Stimulated activated CD8-positive, alpha-beta memory T cell treated with anti-CD3 and anti-CD28 coated beads, Interleukin-12 subunit alpha, Interleukin-12 subunit beta, amount 100 ng/mL, for 1 hour (primary cell): ENCODE data around the gene INO80D.
"Not testable (repeated sequence)": the region's sequence is repeated elsewhere in the genome, so short reads cannot be mapped to it uniquely, and the experiment has no call there.

Source experiments
- DNase-seq: peaks from one replicate; pipeline ENCODE4 v3.0.0-alpha.2; 2020; ENCODE audit warnings: low read depth

Gene INO80D, protein sequence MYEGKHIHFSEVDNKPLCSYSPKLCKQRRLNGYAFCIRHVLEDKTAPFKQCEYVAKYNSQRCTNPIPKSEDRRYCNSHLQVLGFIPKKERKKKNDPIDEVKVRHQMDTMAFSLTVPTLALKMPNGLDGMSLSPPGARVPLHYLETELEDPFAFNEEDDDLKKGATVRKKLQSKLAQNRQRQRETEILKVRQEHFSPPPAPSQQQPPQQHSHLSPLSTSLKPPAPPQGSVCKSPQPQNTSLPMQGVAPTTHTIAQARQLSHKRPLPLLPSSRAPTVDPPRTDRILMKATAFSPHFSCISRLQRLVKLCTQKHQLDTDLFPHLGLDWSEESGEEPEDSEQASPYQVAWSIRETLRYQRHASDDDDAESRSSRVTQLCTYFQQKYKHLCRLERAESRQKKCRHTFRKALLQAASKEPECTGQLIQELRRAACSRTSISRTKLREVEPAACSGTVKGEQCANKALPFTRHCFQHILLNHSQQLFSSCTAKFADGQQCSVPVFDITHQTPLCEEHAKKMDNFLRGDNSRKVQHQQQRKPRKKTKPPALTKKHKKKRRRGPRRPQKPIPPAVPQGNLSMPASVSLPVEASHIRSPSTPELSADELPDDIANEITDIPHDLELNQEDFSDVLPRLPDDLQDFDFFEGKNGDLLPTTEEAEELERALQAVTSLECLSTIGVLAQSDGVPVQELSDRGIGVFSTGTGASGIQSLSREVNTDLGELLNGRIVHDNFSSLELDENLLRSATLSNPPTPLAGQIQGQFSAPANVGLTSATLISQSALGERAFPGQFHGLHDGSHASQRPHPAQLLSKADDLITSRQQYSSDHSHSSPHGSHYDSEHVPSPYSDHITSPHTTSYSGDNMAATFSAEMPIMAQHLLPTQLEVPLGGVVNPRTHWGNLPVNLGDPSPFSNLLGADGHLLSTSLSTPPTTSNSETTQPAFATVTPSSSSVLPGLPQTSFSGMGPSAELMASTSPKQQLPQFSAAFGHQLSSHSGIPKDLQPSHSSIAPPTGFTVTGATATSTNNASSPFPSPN

DNA sequence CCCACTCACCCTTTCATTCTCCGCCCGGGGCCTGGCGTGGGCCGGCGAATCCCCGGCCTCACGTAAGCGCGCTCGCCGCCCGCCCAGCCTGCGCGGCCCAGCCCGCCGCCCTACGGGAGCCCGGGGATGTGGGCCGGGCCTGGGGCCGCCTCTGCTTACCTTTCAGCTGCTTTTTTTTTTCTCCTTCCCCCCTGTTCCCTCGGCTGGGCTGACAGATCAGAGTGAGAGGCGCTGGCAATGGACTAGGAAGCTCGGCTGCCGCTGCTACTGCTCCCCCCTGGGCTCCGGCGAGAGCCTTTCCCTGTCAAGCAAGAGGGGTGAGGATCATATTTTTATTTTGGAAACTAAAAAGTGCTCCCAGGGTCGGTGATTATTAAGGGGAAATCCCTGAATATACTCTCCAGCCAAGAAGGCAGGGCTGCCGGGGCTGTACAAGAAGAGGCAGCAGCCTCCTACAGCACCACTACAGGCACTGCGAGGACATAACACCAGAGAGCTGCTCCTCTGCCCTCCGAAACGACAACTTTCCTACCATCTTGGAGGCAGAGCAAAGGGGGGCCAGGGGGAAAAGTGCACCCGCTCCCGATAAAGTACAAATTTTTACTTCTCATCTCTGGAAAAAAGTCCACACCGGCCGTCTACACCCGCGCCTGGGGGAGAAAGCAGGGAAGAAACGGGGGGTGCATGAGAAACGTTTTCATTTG is at the start of gene INO80D:
Gene INO80D (minus strand): TSS at position 433 of the 704 bp plus-strand sequence. CDS start 23,158 bp downstream, outside the sequence.
- DNase-seq, result peak; percentile 62

DNA sequence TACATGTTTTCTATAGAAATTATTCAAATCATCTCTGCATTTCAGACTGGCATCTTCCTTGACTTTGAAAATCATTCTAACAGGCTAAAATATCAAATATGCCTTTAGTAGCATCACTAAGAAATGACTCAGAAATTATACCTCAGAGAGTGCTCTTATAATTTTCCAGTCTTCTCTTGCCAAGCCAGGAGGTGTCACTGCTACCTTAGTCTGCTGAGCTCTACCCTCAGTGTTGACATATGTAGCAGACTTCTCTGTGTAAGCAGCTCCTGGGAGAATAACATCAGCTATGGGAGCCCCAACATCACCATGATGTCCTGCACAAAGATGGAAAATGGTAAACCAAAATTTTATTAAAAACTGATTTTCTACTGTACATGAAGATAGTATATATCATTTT is 41.7 kb upstream of the INO80D start:
- DNase-seq, result no peak

DNA sequence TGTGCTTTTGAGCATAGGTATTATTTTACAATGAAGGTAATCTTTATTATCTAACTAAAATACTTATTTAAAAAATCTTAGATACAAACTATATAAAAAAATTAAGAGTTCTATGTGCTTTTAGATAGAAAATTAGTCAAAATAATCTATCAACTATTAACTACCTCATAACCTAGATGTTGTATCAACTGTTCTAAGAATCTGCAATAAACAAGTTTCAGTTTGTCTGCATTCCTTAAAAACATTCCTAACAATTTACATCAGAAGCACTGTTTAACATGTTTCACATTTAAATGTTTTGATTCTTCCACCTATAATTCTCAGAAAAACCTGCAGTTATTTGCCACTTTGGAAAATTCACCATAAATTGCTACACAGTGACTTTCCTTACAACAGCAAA is 39.9 kb upstream of the INO80D start:
- no peak for DNase-seq

DNA sequence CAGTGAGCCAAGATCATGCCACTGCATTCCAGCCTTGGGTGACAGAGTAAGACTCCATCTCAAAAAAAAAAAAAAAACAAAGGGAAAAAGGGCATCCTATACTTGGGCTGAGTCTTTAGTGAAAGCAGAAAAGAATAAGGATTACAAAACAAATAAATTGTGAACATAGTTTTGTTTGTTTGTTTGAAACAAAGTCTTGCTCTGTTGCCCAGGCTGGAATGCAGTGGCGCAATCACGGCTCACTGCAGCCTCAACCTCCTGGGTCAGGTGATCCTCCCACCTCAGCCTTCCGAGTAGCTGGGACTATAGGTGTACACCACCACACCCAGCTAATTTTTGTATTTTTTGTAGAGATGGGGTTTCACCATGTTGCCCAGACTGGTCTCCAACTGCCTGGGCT is 36.6 kb upstream of the INO80D start:
- DNase-seq, result not testable (repeated sequence)

DNA sequence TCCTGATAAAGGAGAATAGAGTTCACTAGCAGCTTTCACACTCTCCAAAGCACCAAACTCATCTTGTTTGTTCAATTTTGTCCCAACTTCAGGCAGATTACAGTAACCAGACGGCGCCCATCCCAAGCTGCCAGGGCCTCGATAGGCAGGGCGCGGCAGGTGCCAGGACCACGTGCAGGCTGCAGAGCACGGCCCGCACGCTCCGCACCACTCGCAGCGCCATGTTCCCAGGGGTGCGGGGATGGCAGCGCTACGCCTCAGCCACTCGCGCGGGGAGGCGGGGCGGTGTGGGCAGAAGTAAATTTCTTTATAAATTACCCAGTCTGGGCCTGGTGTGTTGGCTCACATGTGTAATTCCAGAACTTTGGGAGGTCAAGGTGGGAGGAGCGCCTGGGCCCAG is 30.3 kb upstream of the INO80D start:
- DNase-seq, result no peak

DNA sequence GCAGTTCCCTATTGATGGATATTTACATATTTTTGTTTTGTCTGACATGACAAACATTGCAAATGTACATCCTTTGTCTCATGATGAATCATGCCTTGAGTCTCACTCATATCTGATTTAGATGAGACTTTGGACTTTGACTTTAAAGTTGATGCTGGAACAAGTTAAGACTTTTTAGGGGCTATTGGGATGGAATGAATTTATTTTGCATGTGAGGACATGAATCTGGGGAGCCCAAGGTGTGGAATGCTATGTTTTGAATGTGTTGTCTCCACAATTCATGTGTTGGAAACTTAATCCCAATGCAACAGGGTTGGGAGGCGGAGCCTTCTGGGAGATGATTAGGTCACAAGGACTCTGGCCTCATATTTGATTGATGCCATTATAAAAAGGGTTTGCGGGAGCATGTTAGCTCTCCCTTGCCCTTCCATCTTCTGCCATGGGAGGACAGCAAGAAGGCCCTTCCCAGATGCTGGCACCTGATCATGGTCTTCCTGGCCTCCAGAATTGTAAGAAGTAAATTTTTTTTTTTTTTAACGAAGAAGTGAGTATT is 29.1 kb upstream of the INO80D start:
- no peak for DNase-seq

DNA sequence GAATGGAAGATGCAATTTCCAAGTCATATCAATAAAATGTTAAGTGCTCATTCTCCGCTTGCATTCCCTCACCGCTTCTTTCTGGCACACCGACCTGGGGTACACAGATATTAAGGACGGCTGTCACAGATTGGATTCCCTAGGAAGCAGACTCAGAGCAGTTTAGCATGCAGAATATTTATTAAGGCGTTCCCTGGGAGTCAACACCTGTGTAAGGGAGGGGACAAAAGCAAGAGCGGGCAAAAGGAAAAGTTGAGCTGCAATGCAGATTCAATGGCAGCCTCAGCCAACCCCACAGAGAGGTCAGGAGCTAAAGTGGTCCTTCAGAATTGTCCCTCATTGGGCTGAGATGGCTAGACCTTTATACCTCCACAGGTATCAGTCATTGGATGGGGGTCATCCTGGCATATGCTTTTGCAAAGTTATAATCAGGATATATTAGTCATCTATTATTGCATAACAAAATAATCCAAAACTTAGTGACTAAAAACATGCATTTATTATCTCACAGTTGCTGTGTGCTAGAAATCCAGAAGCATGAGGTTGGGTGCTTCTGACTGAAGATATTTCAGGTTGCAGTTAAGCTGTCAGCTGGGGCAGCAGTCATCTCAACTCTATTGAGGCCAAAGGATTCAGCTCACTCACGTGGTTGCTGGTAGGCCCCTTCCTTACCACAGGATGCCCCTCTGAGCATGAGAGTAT is 27.0 kb upstream of the INO80D start:
- no peak for DNase-seq

DNA sequence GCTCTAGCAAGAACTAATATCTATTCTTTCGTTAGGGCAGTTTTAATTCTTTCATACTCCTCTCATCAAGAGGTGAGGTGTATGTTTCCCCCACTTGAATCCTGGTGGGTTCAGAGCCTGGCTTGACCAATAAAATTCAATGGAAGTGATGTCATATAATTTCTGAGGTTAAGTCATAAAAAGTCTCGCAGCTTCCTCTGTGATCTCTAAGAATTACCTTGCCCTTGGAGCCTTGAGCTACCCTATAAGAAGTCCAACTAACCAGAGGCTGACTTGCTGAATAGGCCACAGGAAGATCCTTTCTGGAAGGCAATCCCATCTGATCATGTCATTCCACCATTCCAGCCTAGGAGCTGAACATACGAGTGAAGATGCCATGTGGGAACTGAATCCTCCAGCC is 26.1 kb upstream of the INO80D start:
- no peak for DNase-seq

DNA sequence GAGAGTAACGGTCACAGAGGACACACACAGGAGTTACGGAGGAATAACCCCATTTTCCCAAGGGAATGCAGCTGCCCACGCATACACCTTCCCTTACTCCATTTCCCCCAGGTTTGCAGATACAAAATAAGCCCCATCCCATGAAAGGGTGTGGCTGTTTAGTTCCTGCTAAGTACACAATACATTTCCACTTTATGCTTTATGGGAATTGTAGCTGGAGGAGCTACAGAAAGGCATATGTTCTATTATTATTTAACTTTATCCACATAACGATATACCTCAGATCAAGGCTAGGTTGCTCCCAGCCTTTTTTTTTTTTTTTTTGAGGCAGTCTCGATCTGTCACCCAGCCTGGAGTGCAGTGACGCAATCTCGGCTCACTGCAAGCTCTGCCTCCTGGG is 22.7 kb upstream of the INO80D start:
- DNase-seq, result no peak

DNA sequence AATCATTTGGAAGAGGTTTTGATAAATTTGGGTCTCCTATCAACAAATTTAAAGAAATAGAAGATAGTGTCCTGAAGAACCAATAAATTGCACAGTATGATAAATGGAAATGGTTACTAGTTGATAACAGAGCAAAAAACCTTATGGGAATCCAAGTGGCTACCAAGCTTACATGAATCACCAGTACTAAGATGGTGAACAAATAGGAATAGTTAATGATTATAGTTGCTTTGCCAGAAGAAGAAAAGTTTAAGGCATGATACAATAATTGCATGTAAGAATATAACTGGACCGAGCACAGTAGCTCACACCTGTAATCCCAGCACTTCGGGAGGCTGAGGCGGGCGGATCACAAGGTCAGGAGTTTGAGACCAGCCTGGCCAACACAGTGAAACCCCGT is 19.6 kb upstream of the INO80D start:
- DNase-seq, result no peak

DNA sequence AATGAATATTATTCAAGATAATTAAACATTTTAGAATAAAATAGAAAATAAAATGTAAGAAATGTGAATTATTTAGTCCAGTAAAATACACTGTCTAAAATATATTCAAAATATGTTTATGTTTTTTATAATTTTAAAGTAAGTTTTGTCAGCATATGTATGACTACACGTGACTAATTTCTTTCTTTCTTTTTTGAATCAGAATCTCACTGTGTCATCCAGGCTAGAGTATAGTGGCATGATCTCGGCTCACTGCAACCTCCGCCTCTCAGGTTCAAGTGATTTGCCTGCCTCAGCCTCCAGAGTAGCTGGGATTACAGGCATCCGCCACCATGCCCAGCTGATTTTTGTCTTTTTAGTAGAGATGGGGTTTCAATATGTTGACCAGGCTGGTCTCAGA is 19.1 kb upstream of the INO80D start:
- DNase-seq, result no peak

DNA sequence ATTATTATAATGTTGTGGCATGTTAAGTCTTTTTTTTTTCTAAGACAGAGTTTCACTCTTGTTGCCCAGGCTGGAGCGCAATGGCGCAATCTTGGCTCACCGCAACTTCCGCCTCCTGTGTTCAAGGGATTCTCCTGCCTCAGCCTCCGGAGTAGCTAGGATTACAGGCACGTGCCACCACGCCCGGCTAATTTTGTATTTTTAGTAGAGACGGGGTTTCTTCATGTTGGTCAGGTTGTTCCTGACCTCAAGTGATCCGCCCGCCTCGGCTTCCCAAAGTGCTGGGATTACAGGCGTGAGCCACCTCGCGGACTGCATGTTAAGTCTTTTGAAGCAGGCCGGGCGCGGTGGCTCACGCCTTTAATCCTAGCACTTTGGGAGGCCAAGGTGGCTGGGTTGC is 12.9 kb upstream of the INO80D start:
- not testable (repeated sequence) for DNase-seq

DNA sequence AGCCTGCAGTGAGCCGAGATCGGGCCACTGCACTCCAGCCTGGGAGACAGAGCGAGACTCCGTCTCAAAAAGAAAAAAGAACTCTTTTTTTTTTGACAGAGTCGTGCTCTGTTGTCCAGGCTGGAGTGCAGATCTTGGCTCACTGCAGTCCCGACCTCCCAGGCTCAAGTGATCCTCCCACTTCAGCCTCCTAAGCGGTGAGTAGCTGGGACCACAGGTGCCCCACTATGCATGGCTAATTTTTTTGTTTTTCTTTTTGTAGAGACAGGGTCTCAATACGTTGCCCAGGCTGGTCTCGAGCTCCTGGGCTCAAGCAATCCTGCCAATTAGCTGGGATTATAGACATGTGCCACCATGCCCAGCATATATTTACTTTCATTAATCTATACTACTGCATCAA is 12.5 kb upstream of the INO80D start:
- DNase-seq, result no peak

DNA sequence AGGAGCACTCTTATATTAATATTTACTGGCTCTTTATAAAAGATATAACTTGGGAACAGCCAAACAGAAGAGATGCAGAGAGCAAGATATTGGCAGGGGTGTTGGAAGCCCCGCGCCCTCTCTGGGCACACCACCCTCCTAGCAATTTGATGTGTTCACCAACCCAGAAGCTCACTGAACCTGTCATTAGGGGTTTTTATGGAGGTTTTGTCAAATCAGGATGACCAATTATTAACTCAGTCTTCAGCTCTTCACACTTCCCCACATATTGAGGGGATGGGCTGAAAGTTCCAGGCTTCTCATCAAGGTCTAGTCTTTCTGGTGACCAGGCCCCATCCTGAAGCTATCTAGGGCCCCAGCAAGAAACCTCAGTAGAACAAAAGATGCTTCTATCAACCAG is 10.9 kb upstream of the INO80D start:
- DNase-seq, result no peak

DNA sequence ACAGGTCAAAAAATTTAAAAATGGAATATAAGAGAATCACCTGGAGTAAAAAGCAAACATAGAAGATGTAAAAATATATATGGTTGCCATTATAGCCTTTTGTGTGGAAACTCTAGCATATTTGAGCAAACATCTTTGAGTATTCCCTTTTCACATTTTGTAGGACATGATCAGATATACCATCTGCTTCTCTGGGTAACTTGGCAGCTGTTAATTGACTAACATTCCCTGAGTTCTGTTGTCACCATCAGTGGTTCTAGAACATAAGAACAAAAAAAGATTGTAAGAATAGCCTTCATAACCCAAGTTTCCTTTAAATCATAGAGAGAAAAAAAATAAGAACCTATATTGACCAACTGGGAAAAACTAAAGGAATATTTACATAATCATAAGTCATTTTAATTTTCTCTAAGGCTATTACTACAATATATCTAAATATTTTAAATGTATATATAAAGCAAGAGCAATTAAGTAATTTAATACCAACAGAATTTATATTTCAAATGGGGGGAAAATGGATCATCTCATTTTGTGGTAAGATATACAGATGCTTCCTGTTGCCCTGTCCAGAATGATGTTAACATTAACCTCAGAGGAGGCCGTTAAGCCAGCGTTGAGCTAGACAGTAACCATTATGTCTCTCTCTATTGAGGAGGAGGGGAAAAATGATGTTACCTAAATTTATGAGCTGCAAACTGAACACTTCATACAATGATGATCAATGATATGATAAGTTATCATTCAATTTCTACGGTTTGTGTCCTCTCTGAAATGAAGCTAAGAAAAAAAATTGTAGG is 9.8 kb upstream of the INO80D start:
- DNase-seq, result no peak

DNA sequence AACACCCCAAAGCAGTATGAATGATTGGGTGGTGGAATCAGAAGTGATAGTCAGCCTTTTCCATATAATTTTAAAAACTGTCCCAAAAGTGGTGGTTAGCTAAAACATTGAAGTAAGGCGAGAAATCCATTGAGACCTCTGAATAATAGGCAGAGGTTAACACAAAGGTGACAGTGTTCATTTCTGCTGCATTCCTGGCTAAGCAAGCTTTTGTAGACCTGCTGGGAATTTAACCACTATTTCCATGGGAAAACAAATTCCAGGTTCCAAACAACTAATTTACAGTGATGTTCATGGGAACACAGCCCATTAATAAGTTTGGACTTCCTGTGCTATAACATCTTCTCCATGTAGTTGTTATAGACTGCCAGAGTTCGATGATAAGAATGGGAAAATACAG is 6.3 kb upstream of the INO80D start:
- no peak for DNase-seq

DNA sequence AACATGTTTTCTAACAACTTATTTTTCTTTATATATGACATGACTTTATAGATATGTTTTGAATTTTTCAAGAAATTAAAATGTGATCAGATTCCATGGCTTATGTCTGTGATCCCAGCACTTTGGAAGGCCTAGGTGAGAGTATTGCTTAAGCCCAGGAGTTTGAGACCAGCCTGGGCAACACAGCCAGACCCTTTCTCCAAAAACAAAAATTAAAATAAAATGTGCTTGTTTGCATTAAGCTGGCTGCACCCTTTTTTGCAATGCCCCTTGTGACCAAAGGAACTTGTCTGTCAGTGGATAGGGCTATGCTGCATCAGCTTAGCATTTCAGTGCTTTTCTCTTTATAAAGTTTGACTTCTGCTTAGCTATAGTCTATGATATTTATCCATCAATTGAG is 2.3 kb upstream of the INO80D start:
- no peak for DNase-seq

DNA sequence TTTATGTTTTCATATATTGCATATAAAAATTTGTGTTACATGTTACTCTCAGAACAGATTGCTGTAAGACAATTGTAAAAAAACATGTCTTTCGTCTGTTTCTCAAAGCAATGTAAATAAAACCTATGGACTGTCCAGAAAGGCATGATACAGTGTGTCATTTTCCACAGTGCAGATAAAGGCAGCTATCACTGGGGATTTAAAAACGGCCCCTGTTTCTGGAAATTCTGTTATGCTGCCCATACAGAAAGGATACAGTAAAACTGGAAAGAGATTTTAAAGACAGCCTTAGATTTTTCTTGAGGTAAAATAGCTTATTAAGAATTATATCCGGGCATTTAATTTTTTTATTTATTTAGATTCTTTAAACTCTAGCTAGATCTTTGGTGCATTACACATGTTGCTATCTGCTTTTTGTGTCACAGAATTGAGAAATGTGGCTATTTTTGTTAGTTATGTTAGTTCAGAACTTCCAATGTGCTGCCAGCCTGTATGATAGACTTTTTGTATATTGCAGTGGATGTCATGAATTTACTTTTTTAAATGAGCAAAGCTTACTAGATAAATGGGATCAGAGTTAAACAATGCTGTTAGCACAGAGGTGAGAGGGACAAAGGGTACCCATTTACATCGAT is 859 bp upstream of the INO80D start:
- no peak for DNase-seq

DNA sequence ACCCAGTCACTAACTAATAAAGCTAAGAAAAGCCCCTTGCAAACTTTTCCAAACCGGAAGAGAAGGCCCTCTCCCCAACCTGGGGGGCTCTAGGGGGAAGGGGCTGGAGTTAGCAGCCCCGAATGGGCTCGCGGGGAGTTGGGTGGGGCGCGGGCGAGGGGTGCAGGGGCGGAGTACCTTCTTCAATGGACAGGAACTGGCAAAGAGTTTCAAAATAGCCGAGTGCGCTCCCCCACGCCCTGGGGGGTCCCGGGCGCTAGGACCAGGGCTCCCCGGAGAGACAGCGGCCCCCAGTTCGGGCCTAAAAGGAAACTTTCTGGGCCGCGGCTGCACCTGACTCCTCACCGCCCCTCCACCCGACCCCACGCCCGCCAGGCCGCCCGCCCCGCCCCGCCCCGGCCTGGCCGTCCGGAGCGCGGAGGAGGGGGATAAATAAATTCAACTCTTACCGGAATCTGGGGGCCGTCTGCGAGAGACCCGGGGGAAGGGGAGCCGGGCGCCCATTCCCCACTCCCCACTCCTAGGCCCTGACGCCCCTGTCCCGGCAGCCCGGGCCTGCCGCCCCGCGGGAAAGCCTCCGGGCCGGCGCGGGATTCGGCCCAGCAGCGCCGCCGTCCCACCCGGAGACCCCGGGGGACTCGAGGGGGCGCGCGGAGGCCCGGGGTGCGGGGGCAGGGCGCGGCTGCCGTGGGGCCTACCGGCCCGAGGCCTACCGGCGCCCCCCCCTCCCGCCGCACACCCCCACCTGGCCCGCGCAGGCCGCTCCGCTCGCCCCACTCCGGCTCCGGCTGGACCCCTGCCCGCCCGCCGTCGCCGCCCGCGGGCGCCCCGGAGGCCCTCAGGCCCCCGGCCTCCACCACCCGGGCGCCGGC is 868 bp downstream of the INO80D start:
- DNase-seq, result peak; percentile 9
